Measurements from ENCODE around the gene SIRT4.

Gene SIRT4

DNA sequence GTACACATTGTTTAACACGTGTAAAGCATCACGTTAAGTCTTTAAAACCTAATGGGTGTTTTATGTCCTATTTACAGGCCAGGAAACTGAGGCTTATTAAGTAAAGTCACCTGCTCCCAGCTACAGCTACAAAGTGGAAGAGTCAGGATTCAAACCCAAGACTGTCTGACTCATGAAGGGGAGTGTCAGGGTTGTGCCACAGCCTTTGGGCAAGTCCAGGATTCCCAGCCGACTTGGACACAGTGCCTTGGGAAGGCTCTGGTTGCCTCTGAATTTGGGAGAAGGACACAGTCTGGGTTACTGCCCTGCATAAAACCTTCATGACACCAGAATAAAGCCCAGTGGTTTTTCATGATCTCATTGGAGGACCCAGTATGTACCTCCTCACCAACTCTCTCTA is 17.7 kb upstream of the SIRT4 start:
- no peak for DNase-seq (ENCODE audit: low read depth)
- TF ChIP-seq, protein P1, sequence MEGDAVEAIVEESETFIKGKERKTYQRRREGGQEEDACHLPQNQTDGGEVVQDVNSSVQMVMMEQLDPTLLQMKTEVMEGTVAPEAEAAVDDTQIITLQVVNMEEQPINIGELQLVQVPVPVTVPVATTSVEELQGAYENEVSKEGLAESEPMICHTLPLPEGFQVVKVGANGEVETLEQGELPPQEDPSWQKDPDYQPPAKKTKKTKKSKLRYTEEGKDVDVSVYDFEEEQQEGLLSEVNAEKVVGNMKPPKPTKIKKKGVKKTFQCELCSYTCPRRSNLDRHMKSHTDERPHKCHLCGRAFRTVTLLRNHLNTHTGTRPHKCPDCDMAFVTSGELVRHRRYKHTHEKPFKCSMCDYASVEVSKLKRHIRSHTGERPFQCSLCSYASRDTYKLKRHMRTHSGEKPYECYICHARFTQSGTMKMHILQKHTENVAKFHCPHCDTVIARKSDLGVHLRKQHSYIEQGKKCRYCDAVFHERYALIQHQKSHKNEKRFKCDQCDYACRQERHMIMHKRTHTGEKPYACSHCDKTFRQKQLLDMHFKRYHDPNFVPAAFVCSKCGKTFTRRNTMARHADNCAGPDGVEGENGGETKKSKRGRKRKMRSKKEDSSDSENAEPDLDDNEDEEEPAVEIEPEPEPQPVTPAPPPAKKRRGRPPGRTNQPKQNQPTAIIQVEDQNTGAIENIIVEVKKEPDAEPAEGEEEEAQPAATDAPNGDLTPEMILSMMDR (conservative IDR thresholded peaks at IDR 0.05; ENCODE audit: low read depth, low read length): no peak
- H3K4me3 ChIP-seq (ENCODE audit: low read depth, low read length): no peak overlapping the region

DNA sequence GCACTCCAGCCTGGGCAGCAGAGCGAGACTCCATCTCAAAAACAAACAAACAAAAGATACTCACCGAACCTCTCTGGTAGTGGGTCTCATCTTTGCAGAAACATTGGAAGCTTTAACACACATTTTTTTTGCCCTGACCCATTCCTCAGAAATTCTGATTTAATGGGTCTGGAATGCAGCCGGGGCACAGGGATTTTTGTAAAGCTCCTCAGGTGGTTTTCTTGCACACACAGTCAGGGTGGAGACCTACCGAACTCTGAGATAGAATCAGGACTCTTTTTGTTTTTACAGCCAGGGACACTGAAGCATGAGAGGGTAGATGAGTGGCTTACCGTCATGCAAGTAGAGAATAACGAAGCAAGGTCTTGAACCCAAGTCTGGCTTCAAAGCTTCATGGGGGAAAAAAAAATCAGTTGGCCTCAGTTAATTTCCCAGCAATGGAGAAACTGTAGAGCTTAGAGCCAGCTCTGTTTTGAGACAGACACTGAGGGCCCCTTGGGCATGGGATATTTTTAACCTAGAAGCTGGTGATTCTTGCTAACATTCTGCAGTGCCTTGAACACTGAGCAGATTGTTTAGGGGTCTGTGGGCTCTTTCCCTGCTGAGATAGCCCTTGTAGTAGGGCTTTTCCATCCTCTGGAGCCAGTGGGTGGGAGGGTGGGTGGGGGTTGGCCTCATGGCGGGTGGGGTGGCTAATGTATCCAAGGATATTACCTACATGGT is 15.2 kb upstream of the SIRT4 start:
- no peak for DNase-seq (ENCODE audit: low read depth)
- TF ChIP-seq, protein P1 (conservative IDR thresholded peaks at IDR 0.05; ENCODE audit: low read depth, low read length): no peak
- no peak overlapping the region for H3K4me3 ChIP-seq (ENCODE audit: low read depth, low read length)

DNA sequence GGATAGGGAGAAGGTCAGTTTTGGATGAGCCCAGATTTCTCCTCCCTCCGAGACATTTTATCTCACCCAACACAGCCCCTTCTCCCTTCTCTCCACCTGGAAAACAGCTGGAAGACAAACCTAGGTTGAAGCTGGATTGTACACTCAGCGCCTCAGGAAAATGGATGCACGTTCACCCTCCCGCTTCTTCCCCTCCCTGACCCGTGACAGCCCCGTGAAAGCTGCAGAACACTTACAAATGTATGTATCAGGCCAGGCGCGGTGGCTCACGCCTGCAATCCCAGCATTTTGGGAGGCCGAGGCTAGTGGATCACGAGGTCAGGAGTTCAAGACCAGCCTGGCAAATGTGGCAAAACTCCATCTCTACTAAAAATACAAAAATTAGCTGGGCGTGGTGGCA is 14.6 kb upstream of the SIRT4 start:
- TF ChIP-seq, protein P1 (conservative IDR thresholded peaks at IDR 0.05; ENCODE audit: low read depth, low read length): no peak
- H3K4me3 ChIP-seq (ENCODE audit: low read depth, low read length): no peak overlapping the region
- DNase-seq (ENCODE audit: low read depth): no peak

DNA sequence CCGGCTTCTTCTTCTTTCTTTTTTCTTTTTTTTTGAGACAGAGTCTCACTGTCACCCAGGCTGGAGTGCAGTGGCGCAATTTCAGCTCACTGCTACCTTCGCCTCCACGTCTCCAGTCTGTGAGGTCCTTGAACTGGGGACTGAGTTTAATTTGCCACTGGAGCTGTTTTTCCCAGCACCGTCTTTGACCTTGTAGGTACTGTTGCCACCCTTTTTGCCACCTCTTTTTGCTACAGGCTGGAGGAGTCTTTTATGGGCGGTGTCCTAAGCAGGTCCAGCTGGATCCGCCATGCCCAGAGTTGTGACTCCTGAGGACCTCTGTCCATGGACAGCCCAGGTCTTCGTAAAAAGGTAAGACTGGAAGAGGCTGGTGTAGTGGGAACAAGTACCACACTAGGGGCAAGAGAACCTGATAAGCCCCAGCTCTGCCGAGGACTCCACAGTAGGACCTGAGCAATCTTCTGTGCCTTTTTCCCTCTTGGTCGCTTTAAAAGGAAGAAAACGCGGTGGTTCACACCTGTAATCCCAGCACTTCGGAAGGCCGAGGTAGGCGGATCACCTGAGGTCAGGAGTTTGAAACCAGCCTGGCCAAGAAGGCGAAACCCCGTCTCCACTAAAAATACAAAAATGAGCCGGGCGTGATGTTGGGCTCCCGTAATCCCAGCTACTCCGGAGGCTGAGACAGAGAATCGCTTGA is 11.4 kb upstream of the SIRT4 start:
- DNase-seq (ENCODE audit: low read depth): no peak

DNA sequence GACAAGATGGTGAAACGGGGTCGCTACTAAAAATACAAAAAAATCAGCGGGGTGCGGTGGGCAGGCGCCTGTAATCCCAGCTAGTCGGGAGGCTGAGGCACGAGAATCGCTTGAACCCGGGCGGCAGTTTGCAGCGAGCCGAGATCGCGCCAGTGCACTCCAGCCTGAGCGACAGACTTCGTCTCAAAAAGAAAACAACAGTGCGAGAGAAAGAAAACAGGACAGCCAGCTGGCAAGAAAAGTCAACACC is 9.8 kb upstream of the SIRT4 start:
- TF ChIP-seq, protein P1 (conservative IDR thresholded peaks at IDR 0.05; ENCODE audit: low read depth, low read length): no peak
- no peak for DNase-seq (ENCODE audit: low read depth)
- H3K4me3 ChIP-seq (ENCODE audit: low read depth, low read length): peak overlapping the region; percentile 58

More for the DNA sequence above, 11.4 kb upstream of the SIRT4 start:
- TF ChIP-seq, protein P1 (conservative IDR thresholded peaks at IDR 0.05; ENCODE audit: low read depth, low read length): no peak
- peak overlapping the region; percentile 42 for H3K4me3 ChIP-seq (ENCODE audit: low read depth, low read length)

DNA sequence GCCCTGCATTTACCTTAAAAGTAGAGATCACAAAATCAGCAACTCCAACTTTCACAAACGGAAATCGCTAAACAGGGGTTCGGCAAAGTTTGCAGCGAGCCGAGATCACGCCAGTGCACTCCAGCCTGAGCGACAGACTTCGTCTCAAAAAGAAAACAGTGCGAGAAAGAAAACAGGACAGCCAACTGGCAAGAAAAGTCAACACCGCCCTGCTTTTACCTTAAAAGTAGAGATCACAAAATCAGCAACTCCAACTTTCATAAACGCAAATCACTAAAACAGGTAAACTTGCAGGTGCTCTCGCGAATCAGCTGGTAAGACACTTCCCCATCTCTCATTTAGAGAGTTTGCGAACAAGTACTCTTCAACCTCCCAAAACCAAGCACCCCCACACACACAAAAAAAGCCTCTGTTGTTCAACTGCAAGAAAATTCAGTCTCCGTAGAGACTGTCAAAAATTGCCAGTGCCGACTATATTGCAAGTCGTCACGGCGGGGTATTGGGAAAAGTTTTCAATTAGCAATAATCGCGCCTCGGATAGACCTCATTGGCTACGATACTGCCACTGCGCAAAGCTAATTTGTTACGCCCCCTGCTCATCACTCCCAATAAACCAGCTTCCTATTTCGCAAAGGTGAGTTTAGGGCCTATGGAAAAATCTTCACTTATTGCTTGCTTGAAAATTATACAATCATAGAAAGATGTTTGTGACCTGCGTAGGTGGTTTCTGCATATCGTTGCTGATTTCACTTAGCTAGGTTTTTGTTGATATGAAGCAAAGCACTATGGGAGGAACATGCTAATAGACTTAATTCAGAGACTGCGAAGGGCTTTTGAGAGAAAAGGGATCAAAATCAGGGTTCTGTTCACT is 9.2 kb upstream of the SIRT4 start, which contains the start of gene RNU4-1:
Gene RNU4-1, minus strand, starts transcription at position 577 of the 871 bp plus-strand sequence.
- TF ChIP-seq, protein P1 (conservative IDR thresholded peaks at IDR 0.05; ENCODE audit: low read depth, low read length): no peak
- peak within 1 kb of the TSS; percentile 58 for H3K4me3 ChIP-seq (ENCODE audit: low read depth, low read length)
- peak; percentile 95 for DNase-seq (ENCODE audit: low read depth)

Data from choroid plexus epithelial cell (primary cell).